CD14-positive monocyte (primary cell): Measurements from ENCODE around the gene MED10. TPM values are rescaled to one million over a fixed set of nuclear protein-coding genes. Genes with fewer than 3 reads are reported as not detected.

ENCODE experiments used
- DNase-seq, 3 donors: peaks; one replicate each; pipeline ENCODE4 v3.0.0-alpha.2; 2011 to 2022
- H2AFZ ChIP-seq: 2 replicates; pipeline ENCODE4 v1.6.0; 2012; ENCODE audit warnings: mild to moderate bottlenecking, low read depth, low read length, inconsistent platforms; ENCODE audit not compliant: insufficient read depth, poor library complexity, severe bottlenecking
- H3K27ac ChIP-seq, 2 donors: 1 replicate in 1 of 2; 2 replicates in 1 of 2; pipeline ENCODE4 v1.5.1; 2012 to 2013; ENCODE audit warnings: low read length in 2 of 2, control low read depth in 1 of 2, inconsistent platforms in 1 of 2, low read depth in 1 of 2, mild to moderate bottlenecking in 1 of 2
- H3K27me3 ChIP-seq, 2 donors: one replicate each; pipeline versions ENCODE4 v1.6.0 to v1.6.1; 2011 to 2013; ENCODE audit warnings: low read length in 2 of 2; ENCODE audit not compliant: control insufficient read depth in 2 of 2, insufficient read depth in 2 of 2
- H3K36me3 ChIP-seq, 2 donors: replicated peaks in 1 of 2; 1 replicate in 1 of 2; 2 replicates in 1 of 2; pipeline versions ENCODE4 v1.5.1 to v1.6.1; 2012 to 2013; ENCODE audit warnings: low read length in 2 of 2, control low read depth in 1 of 2, inconsistent platforms in 1 of 2, mild to moderate bottlenecking in 1 of 2; ENCODE audit not compliant: insufficient read depth in 2 of 2, control insufficient read depth in 1 of 2
- H3K4me1 ChIP-seq, 2 donors: 1 replicate in 1 of 2; 2 replicates in 1 of 2; pipeline versions ENCODE4 v1.5.1 to v1.6.1; 2012 to 2013; ENCODE audit warnings: low read length in 2 of 2, control low read depth in 1 of 2, inconsistent platforms in 1 of 2, mild to moderate bottlenecking in 1 of 2, moderate library complexity in 1 of 2; ENCODE audit not compliant: insufficient read depth in 2 of 2, control insufficient read depth in 1 of 2
- H3K4me2 ChIP-seq: replicated peaks from 2 replicates; pipeline ENCODE3; 2012; ENCODE audit warnings: low read length, moderate library complexity, mild to moderate bottlenecking; ENCODE audit not compliant: poor library complexity, severe bottlenecking; ENCODE audit errors: extremely low read depth
- H3K4me3 ChIP-seq, 3 experiments: fragments of 200-600 bp in 1 of 3; sonication (generic) in 1 of 3; replicated peaks in 1 of 3; 1 replicate in 2 of 3; 2 replicates in 1 of 3; pipeline ENCODE4 v1.5.1; 2011 to 2013; ENCODE audit warnings: low read length in 3 of 3, mild to moderate bottlenecking in 3 of 3, control low read depth in 2 of 3, low read depth in 2 of 3, inconsistent platforms in 1 of 3, moderate library complexity in 1 of 3
- H3K79me2 ChIP-seq: 2 replicates; pipeline ENCODE4 v1.6.0; 2012; ENCODE audit warnings: mild to moderate bottlenecking, control low read depth, inconsistent platforms, low read length, moderate library complexity; ENCODE audit not compliant: insufficient read depth
- H3K9ac ChIP-seq: 2 replicates; pipeline ENCODE4 v1.6.0; 2017; ENCODE audit warnings: low read length, mild to moderate bottlenecking; ENCODE audit not compliant: insufficient read depth, poor library complexity, severe bottlenecking
- H3K9me3 ChIP-seq, 2 donors: replicated peaks in 1 of 2; 1 replicate in 1 of 2; 2 replicates in 1 of 2; pipeline versions ENCODE4 v1.5.1 to v1.6.1; 2012 to 2013; ENCODE audit warnings: low read length in 2 of 2, control low read depth in 1 of 2; ENCODE audit not compliant: control insufficient read depth in 1 of 2, insufficient read depth in 1 of 2
- H4K20me1 ChIP-seq: 2 replicates; pipeline ENCODE4 v1.6.0; 2012; ENCODE audit warnings: mild to moderate bottlenecking, low read length, control low read depth, moderate library complexity; ENCODE audit not compliant: insufficient read depth
- H3K27ac Mint-ChIP-seq, 7 donors: one replicate each; pipeline ENCODE4 v1.8.0; 2020; ENCODE audit warnings: mild to moderate bottlenecking in 7 of 7, mixed read lengths in 7 of 7, moderate library complexity in 6 of 7, inconsistent platforms in 2 of 7
- H3K27me3 Mint-ChIP-seq, 3 donors: one replicate each; pipeline ENCODE4 v1.8.0; 2021 to 2022; ENCODE audit warnings: low read depth in 3 of 3, mild to moderate bottlenecking in 3 of 3, mixed read lengths in 3 of 3, moderate library complexity in 3 of 3, inconsistent platforms in 1 of 3
- H3K36me3 Mint-ChIP-seq, 2 donors: one replicate each; pipeline ENCODE4 v1.8.0; 2020; ENCODE audit warnings: mixed read lengths in 2 of 2, inconsistent platforms in 1 of 2, mild to moderate bottlenecking in 1 of 2
- H3K4me1 Mint-ChIP-seq: one replicate; pipeline ENCODE4 v1.8.0; 2020; ENCODE audit warnings: mild to moderate bottlenecking, mixed read lengths
- H3K4me3 Mint-ChIP-seq, 2 donors: one replicate each; pipeline ENCODE4 v1.8.0; 2020; ENCODE audit warnings: mild to moderate bottlenecking in 2 of 2, mixed read lengths in 2 of 2, moderate library complexity in 1 of 2
- H3K9me3 Mint-ChIP-seq, 7 donors: one replicate each; pipeline ENCODE4 v1.8.0; 2020 to 2022; ENCODE audit warnings: mixed read lengths in 7 of 7, mild to moderate bottlenecking in 6 of 7, moderate library complexity in 6 of 7, inconsistent platforms in 2 of 7
- WGBS: methylation state at CpG from one replicate; pipeline ENCODE4 v1.1.5; 2013; ENCODE audit warnings: missing lambda C conversion rate; ENCODE audit not compliant: insufficient coverage; 5-methylcytosine and 5-hydroxymethylcytosine counted together
- intact Hi-C, 2 donors: fragments of 100-400 bp; cut with micrococcal nuclease; formaldehyde crosslinking; loops; one replicate each; pipeline versions ENCODE4 v1.15.0 to v1.15.1; 2023
- polyA plus RNA-seq, 3 donors: library from polyadenylated mRNA; depleted of rRNA in 1 of 3; unstranded in 2 of 3; stranded (reverse) in 1 of 3; fragments of 300-500 nt in 2 of 3; fragments of >200 nt in 1 of 3; fragmentation: Illumina TruSeq in 2 of 3; gene quantifications; 1 replicate in 2 of 3; 2 replicates in 1 of 3; pipeline ENCODE4 v1.2.3, GENCODE V29; 2012 to 2021
- TF ChIP-seq, protein P1 (sequence below): fragments of 200-600 bp; IDR thresholded peaks from one replicate; pipeline ENCODE4 v1.8.0; 2022; ENCODE audit warnings: antibody characterized with exemption, mild to moderate bottlenecking

The MED10 gene
- polyA plus RNA-seq, 3 donors, result 27.6 to 47.8 (median 47.3) TPM

DNA sequence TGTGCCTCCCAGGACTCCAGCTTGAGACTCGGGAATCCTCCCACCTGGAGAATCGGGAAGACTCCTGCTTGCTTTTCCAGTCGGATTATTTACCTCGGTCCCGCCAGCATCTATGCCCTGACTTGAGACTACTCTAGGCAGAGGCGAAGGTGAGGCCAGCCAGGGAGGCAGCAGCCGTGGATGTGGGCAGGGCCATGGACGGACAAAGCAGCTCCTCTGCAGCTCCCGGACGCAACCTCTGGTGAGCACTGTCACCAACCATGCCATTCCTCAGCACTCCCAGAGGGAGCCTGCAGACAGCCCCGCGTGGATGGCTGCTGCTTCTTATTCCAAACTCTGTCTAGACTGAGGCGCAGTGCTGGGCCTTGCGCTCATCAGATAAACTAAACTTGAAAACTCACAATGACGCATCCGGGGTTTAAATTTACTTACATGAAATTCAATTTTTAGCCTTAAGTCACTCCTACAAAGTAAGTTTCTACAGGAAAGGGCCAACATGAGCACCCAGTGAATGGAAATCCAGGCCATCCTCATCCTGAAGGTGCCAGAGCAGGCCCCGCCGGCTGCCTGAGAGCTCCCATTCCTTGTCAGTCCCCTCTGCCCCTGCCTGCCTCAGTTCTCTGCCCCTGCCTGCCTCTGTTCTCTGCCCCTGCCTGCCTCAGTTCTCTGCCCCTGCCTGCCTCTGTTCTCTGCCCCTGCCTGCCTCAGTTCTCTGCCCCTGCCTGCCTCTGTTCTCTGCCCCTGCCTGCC, 17.8 kb downstream of the MED10 start:
- no peak overlapping the region for H2AFZ ChIP-seq

DNA sequence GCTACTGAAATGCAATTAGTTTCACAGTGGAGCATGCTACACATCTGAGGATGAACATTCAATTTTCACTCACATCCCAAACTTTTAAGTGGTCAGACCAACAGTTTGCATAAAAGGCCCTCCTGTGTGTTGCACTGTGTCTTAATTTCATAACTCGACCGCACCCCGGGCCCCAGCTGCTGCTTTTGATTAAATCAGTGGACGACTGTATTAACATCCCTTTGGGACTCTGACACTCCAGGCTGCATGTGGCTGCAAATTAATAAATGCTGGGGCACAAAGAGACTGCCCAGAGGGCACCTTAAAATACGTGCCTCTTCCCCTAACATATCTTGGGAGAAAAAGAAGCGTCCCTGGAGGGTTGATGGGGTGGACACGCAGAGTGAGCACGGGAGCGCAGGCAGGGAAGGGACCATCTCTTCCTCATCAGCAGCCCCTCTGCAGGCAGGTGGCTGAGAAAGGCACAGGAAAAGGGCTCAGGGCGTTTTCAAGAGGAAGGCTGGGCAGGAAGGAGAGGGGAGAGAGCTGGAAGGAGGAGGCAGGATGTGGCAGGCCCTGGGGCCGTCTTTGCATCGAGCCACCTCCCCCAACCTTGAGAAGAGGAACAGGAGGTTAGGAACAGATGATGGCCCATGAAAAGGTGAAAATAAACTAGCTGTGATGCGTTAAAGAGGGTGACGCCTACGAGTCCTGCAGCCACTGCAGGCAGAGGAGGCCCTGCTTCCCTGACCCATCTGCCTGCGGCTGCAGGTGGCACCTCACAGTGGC, 18.6 kb downstream of the MED10 start:
- Histone ChIP-seq H3K4me1 (no peaks in the 10 kb centered on the region), H4K20me1 (no peaks in the 10 kb centered on the region), H3K4me3 (no peak overlapping the region), H3K27me3 (no peaks in the 10 kb centered on the region), H2AFZ (no peak overlapping the region), H3K27ac (no peak overlapping the region), H3K36me3 (no peaks in the 10 kb centered on the region), H3K4me2 (no peak overlapping the region), H3K79me2 (no peaks in the 10 kb centered on the region), H3K9me3 (peaks cover 0 to 4% of the 10 kb centered on the region in 2 donors), H3K9ac (no peak overlapping the region)
- Mint-ChIP-seq H3K27me3 (peaks cover 0 to 2% (median 2%) of the 10 kb centered on the region in 3 donors), H3K4me1 (peaks cover 7% of the 10 kb centered on the region), H3K36me3 (peaks cover 2 to 14% of the 10 kb centered on the region in 2 donors), H3K27ac (peak overlapping the region in 1 of 7 donors; percentile 72), H3K4me3 (peak overlapping the region in 1 of 2 donors; percentile 5), H3K9me3 (peaks cover 0 to 6% (median 0%) of the 10 kb centered on the region in 7 donors)
- DNase-seq, result no peak
- WGBS, result 16% methylated on average over 5 of the region's 16 CpGs
- TF ChIP-seq, protein P1, sequence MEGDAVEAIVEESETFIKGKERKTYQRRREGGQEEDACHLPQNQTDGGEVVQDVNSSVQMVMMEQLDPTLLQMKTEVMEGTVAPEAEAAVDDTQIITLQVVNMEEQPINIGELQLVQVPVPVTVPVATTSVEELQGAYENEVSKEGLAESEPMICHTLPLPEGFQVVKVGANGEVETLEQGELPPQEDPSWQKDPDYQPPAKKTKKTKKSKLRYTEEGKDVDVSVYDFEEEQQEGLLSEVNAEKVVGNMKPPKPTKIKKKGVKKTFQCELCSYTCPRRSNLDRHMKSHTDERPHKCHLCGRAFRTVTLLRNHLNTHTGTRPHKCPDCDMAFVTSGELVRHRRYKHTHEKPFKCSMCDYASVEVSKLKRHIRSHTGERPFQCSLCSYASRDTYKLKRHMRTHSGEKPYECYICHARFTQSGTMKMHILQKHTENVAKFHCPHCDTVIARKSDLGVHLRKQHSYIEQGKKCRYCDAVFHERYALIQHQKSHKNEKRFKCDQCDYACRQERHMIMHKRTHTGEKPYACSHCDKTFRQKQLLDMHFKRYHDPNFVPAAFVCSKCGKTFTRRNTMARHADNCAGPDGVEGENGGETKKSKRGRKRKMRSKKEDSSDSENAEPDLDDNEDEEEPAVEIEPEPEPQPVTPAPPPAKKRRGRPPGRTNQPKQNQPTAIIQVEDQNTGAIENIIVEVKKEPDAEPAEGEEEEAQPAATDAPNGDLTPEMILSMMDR, result no peak
- intact Hi-C loops, result no loop called here

More for the DNA sequence above, 17.8 kb downstream of the MED10 start:
- Histone ChIP-seq H3K36me3 (no peaks in the 10 kb centered on the region), H3K4me2 (no peak overlapping the region), H3K9ac (no peak overlapping the region), H3K9me3 (peaks cover 0 to 4% of the 10 kb centered on the region in 2 donors), H3K4me1 (no peaks in the 10 kb centered on the region), H3K27me3 (no peaks in the 10 kb centered on the region), H3K4me3 (no peak overlapping the region), H4K20me1 (no peaks in the 10 kb centered on the region), H3K79me2 (no peaks in the 10 kb centered on the region), H3K27ac (no peak overlapping the region)
- WGBS, result 87% methylated on average over 18 of the region's 18 CpGs
- H3K36me3 Mint-ChIP-seq, result peaks cover 2 to 14% of the 10 kb centered on the region in 2 donors
- DNase-seq, result no peak
- H3K27me3 Mint-ChIP-seq, result peaks cover 0 to 2% (median 2%) of the 10 kb centered on the region in 3 donors
- TF ChIP-seq, protein P1, result no peak
- no peak overlapping the region for H3K27ac Mint-ChIP-seq
- H3K4me3 Mint-ChIP-seq, result no peak overlapping the region
- peaks cover 7% of the 10 kb centered on the region for H3K4me1 Mint-ChIP-seq
- H3K9me3 Mint-ChIP-seq, result peaks cover 0 to 6% (median 2%) of the 10 kb centered on the region in 7 donors
- intact Hi-C loops, result no loop called here
